K562 (cell line): ENCODE data around the gene ABCC10. TPM values are rescaled to one million over a fixed set of nuclear protein-coding genes. Genes with fewer than 3 reads are reported as not detected.

Experiments
- ATAC-seq: fragments of 200-7000 bp; cut with Tn5 transposase; 3 replicates; pipeline ENCODE4 v1.9.1; 2020; ENCODE audit warnings: moderate library complexity
- BruUV-seq: library from RNA; stranded (reverse); fragments of 400-500 nt; replicated peaks from 2 replicates; lab custom pipeline; 2021; lab: Mats Ljungman, UMichigan
- CTCF ChIA-PET: fragments of 300-600 bp; formaldehyde crosslinking; extraction: SDS; loops from one replicate; lab custom pipeline; 2021; ENCODE audit warnings: low intra/inter-chr PET ratio; lab: Yijun Ruan, JAX
- POLR2A ChIA-PET: fragments of 300-600, 350-650 bp; sonication (Branson Sonifier 250); formaldehyde crosslinking; extraction: SDS; loops from one replicate; lab custom pipeline; 2021; ENCODE audit warnings: antibody characterized with exemption, inconsistent platforms; lab: Yijun Ruan, JAX
- DNase-seq, 4 experiments: peaks; one replicate each; pipeline versions ENCODE4 v3.0.0 to v3.0.0-alpha.2; 2011 to 2018; ENCODE audit warnings: low spot score in 3 of 4, mixed read lengths in 3 of 4; ENCODE audit errors: extremely low read depth in 1 of 4
- FAIRE-seq: peaks from 2 replicates; lab custom pipeline; 2011; peaks lifted over from hg19 to GRCh38; lab: Jason Lieb, UNC
- H2AFZ ChIP-seq: 2 replicates; pipeline ENCODE4 v1.6.0; 2011; ENCODE audit warnings: low read depth, low read length, control low read depth, inconsistent platforms
- H3K27ac ChIP-seq: fragments of 200-600 bp; 3 replicates; pipeline ENCODE4 v1.8.0; 2011; ENCODE audit warnings: low read depth, mild to moderate bottlenecking, control low read depth, inconsistent platforms, low read length, moderate library complexity, mixed read lengths; ENCODE audit errors: extremely low read depth
- H3K27me3 ChIP-seq, 2 experiments: fragments of 300-600 bp in 1 of 2; 2 replicates in 1 of 2; 3 replicates in 1 of 2; pipeline versions ENCODE4 v1.6.0 to v1.8.0; 2011; ENCODE audit warnings: inconsistent platforms in 2 of 2, low read length in 2 of 2, mild to moderate bottlenecking in 1 of 2, mixed read lengths in 1 of 2, moderate library complexity in 1 of 2; ENCODE audit not compliant: control insufficient read depth in 2 of 2, insufficient read depth in 2 of 2
- H3K36me3 ChIP-seq: fragments of 300-600 bp; 3 replicates; pipeline ENCODE4 v1.8.0; 2011; ENCODE audit warnings: mild to moderate bottlenecking, low read length, inconsistent platforms; ENCODE audit not compliant: control insufficient read depth, insufficient read depth
- H3K4me1 ChIP-seq, 2 experiments: fragments of 200-600 bp in 1 of 2; replicated peaks in 1 of 2; 2 replicates in 1 of 2; 3 replicates in 1 of 2; pipeline versions ENCODE4 v1.5.1 to v1.8.0; 2011; ENCODE audit warnings: inconsistent platforms in 2 of 2, low read length in 2 of 2, mild to moderate bottlenecking in 1 of 2, mixed read lengths in 1 of 2, moderate library complexity in 1 of 2; ENCODE audit not compliant: control insufficient read depth in 2 of 2, insufficient read depth in 2 of 2
- H3K4me2 ChIP-seq: 2 replicates; pipeline ENCODE4 v1.6.1; 2011; ENCODE audit warnings: low read length, control low read depth, inconsistent platforms, mixed read lengths; ENCODE audit not compliant: insufficient read depth
- H3K4me3 ChIP-seq: fragments of 200-600 bp; sonication (generic), shearing (Covaris generic); 2 replicates; pipeline ENCODE4 v1.5.1; 2016; ENCODE audit warnings: control low read depth, inconsistent platforms
- H3K79me2 ChIP-seq: fragments of 200-600 bp; 3 replicates; pipeline ENCODE4 v1.8.0; 2011; ENCODE audit warnings: low read length, inconsistent platforms; ENCODE audit not compliant: control insufficient read depth, insufficient read depth
- H3K9ac ChIP-seq, 2 experiments: 2 replicates each; pipeline versions ENCODE4 v1.6.0 to v1.6.1; 2011; ENCODE audit warnings: low read depth in 2 of 2, low read length in 2 of 2, control low read depth in 1 of 2, inconsistent platforms in 1 of 2, mild to moderate bottlenecking in 1 of 2, mixed read lengths in 1 of 2; ENCODE audit not compliant: insufficient read depth in 1 of 2
- H3K9me1 ChIP-seq: one replicate; pipeline ENCODE4 v1.6.0; 2011; ENCODE audit warnings: inconsistent platforms, mild to moderate bottlenecking, low read length, moderate library complexity; ENCODE audit not compliant: control insufficient read depth, insufficient read depth
- H3K9me3 ChIP-seq: replicated peaks from 2 replicates; pipeline ENCODE4 v1.5.1; 2011; ENCODE audit warnings: low read depth, low read length, inconsistent platforms; ENCODE audit not compliant: control insufficient read depth, insufficient read depth
- H4K20me1 ChIP-seq: replicated peaks from 2 replicates; pipeline ENCODE4 v1.6.1; 2011; ENCODE audit warnings: low read length, inconsistent platforms, mixed read lengths; ENCODE audit not compliant: control insufficient read depth, insufficient read depth
- CREBBP ChIP-seq: IDR thresholded peaks from one replicate; pipeline ENCODE4 v1.6.1; 2012; ENCODE audit warnings: low read depth, mild to moderate bottlenecking, control low read depth, inconsistent platforms, low read length
- GABPA ChIP-seq: fragments of 200-800 bp; sonication (Bioruptor generic); conservative IDR thresholded peaks from 2 replicates; pipeline ENCODE4 v1.6.1; 2016; ENCODE audit warnings: low read depth, missing genetic modification characterization, missing compliant biosample characterization
- KLF16 ChIP-seq: IDR thresholded peaks from 2 replicates; pipeline ENCODE4 v1.6.1; 2016; ENCODE audit warnings: antibody characterized with exemption
- MTA1 ChIP-seq: fragments of 450-650 bp; IDR thresholded peaks from 2 replicates; pipeline ENCODE4 v1.6.1; 2017; ENCODE audit warnings: borderline replicate concordance
- NR3C1 ChIP-seq: sonication (generic); formaldehyde crosslinking; IDR thresholded peaks from 2 replicates; pipeline ENCODE4 v1.8.1; 2022; ENCODE audit warnings: missing genetic modification reagents
- RB1 ChIP-seq: fragments of 450-650 bp; IDR thresholded peaks from 2 replicates; pipeline ENCODE4 v1.6.1; 2017; ENCODE audit warnings: low read depth, mild to moderate bottlenecking
- RBM17 ChIP-seq: fragments of 200-400 bp; formaldehyde crosslinking; IDR thresholded peaks from 2 replicates; pipeline ENCODE4 v1.6.1; 2017; ENCODE audit warnings: low read depth, mild to moderate bottlenecking, low read length, borderline replicate concordance
- WGBS: fragments of 100-300 bp; shearing (Covaris generic); methylation state at CpG from one replicate; pipeline ENCODE4 v1.1.6; 2016; ENCODE audit warnings: low coverage, mixed read lengths; ENCODE audit not compliant: insufficient coverage; ENCODE audit errors: missing lambda C conversion rate; 5-methylcytosine and 5-hydroxymethylcytosine counted together
- in situ Hi-C: fragments of 300-500 bp; cut with MboI; formaldehyde crosslinking; loops from 4 replicates; pipeline ENCODE4 v1.15.0; 2018; ENCODE audit warnings: inconsistent platforms, mixed read lengths
- intact Hi-C: fragments of 100-400 bp; cut with micrococcal nuclease; formaldehyde crosslinking; loops from 2 replicates; pipeline ENCODE4 v1.14.2; 2022
- polyA plus RNA-seq, 8 experiments: library from polyadenylated mRNA; depleted of rRNA in 4 of 8; stranded (reverse) in 5 of 8; unstranded in 3 of 8; fragments of >200 nt; fragmentation: Nextera tagmentation in 2 of 8; fragmentation: Illumina TruSeq in 1 of 8; extraction: Ambion mirVana in 2 of 8; extraction: Trizol in 1 of 8; gene quantifications; 2 replicates each; pipeline versions ENCODE4 v1.2.1 to v1.2.3, GENCODE V29; 2011 to 2014; ENCODE audit warnings: inconsistent platforms in 1 of 8, missing spikeins in 1 of 8
- total RNA-seq, 7 experiments: library from RNA; depleted of rRNA in 6 of 7; stranded (reverse); fragments of >200 nt in 6 of 7; fragmentation: Illumina TruSeq in 2 of 7; extraction: Trizol in 2 of 7; gene quantifications; 2 replicates each; pipeline versions ENCODE4 v1.2.1 to v1.2.3, GENCODE V29; 2011 to 2021; ENCODE audit warnings: low replicate concordance in 1 of 7
- TF ChIP-seq, protein P1 (sequence below): fragments of 450-650 bp; formaldehyde crosslinking; IDR thresholded peaks from 2 replicates; pipeline ENCODE4 v1.4.0; 2020; ENCODE audit warnings: mild to moderate bottlenecking, mixed read lengths
- TF ChIP-seq, protein P2 (sequence below), 2 experiments: fragments of 450-650 bp; formaldehyde crosslinking in 1 of 2; IDR thresholded peaks; 2 replicates each; pipeline versions ENCODE4 v1.4.0 to v1.6.1; 2014 to 2020; ENCODE audit warnings: mild to moderate bottlenecking in 2 of 2, borderline replicate concordance in 1 of 2, low read depth in 1 of 2
- TF ChIP-seq, protein P3 (sequence below): IDR thresholded peaks from 2 replicates; pipeline ENCODE4 v1.6.1; 2014; ENCODE audit warnings: antibody characterized with exemption

Gene ABCC10
- total and polyA plus RNA-seq, 9 of the 15 experiments (the other 6 are each of a cell fraction or from before 2014, with no cell fraction given), result 2.4 to 29.1 (median 13.7) TPM

DNA sequence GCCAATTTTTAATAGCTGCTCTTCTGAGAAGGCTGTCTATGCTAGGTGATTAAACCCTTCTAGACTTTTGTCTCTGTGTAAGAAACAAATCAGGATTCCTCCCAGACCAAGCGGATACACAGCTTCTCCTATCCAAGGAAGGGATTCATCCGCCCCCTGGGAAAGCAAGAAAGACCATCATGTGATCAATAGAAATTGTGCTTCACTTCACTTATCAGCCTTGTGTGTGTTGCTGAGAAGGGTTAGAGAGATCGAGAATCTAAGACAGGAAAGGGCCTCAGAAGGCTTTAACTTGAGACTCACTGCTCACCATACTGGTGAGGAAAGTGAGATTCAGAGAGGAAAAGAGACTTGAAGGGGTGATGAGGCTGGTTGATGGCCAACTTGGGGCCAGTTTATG is 1.5 kb downstream of the ABCC10 start:
- no peaks in the 10 kb centered on the region for H3K9me1 ChIP-seq
- ChIA-PET CTCF (no interaction called here), POLR2A (interaction anchor here (0.6 to 1.7 kb wide), 5 partner anchors 7 to 78 kb away, joined by 3 to 5 read pairs (median 4); no protein-coding TSS in a partner anchor)
- in situ Hi-C loops, result no loop called here
- H3K9ac ChIP-seq, result peak overlapping the region; percentile 3 to 78; a peak in 3 of 4 replicates
- H3K36me3 ChIP-seq, result peaks cover 6% of the 10 kb centered on the region; the same call in 1 of the 3 replicates
- WGBS, result 58% methylated on average over 3 of the region's 3 CpGs
- BruUV-seq, result no TSS peak
- ATAC-seq (no peak), FAIRE-seq (peak; percentile 61), DNase-seq (peak in 1 of 4 experiments; percentile 25)
- no peak overlapping the region for H3K27ac ChIP-seq
- H3K4me2 ChIP-seq, result peak overlapping the region; percentile 96
- peak overlapping the region; percentile 69 for H3K4me3 ChIP-seq
- no peaks in the 10 kb centered on the region for H3K27me3 ChIP-seq
- no peaks in the 10 kb centered on the region for H3K9me3 ChIP-seq
- H4K20me1 ChIP-seq, result no peaks in the 10 kb centered on the region
- intact Hi-C loops, result no loop called here
- H3K79me2 ChIP-seq, result peaks cover 14% of the 10 kb centered on the region
- H3K4me1 ChIP-seq, result peaks cover 13 to 22% of the 10 kb centered on the region in 2 experiments
- H2AFZ ChIP-seq, result peak overlapping the region; percentile 100; the same call in 1 of the 2 replicates
- TF ChIP-seq, protein P1, sequence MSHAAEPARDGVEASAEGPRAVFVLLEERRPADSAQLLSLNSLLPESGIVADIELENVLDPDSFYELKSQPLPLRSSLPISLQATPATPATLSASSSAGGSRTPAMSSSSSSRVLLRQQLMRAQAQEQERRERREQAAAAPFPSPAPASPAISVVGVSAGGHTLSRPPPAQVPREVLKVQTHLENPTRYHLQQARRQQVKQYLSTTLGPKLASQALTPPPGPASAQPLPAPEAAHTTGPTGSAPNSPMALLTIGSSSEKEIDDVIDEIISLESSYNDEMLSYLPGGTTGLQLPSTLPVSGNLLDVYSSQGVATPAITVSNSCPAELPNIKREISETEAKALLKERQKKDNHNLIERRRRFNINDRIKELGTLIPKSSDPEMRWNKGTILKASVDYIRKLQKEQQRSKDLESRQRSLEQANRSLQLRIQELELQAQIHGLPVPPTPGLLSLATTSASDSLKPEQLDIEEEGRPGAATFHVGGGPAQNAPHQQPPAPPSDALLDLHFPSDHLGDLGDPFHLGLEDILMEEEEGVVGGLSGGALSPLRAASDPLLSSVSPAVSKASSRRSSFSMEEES (CRISPR knock-in tag), result peak; percentile 72
- TF ChIP-seq RBM17 (no peak), NR3C1 (CRISPR knock-in tag) (no peak), MTA1 (no peak), GABPA (tag) (no peak), CREBBP (no peak), KLF16 (no peak), RB1 (no peak)
- TF ChIP-seq, protein P2, sequence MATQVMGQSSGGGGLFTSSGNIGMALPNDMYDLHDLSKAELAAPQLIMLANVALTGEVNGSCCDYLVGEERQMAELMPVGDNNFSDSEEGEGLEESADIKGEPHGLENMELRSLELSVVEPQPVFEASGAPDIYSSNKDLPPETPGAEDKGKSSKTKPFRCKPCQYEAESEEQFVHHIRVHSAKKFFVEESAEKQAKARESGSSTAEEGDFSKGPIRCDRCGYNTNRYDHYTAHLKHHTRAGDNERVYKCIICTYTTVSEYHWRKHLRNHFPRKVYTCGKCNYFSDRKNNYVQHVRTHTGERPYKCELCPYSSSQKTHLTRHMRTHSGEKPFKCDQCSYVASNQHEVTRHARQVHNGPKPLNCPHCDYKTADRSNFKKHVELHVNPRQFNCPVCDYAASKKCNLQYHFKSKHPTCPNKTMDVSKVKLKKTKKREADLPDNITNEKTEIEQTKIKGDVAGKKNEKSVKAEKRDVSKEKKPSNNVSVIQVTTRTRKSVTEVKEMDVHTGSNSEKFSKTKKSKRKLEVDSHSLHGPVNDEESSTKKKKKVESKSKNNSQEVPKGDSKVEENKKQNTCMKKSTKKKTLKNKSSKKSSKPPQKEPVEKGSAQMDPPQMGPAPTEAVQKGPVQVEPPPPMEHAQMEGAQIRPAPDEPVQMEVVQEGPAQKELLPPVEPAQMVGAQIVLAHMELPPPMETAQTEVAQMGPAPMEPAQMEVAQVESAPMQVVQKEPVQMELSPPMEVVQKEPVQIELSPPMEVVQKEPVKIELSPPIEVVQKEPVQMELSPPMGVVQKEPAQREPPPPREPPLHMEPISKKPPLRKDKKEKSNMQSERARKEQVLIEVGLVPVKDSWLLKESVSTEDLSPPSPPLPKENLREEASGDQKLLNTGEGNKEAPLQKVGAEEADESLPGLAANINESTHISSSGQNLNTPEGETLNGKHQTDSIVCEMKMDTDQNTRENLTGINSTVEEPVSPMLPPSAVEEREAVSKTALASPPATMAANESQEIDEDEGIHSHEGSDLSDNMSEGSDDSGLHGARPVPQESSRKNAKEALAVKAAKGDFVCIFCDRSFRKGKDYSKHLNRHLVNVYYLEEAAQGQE (IDR thresholded peaks at IDR 0.05; ENCODE audit: borderline replicate concordance), result no peak
- TF ChIP-seq, protein P2 (CRISPR knock-in tag; IDR thresholded peaks at IDR 0.05; ENCODE audit: low read depth), result 0 out of 2 replicates have a peak, but pooled peaks have one; percentile 32
- TF ChIP-seq, protein P3, sequence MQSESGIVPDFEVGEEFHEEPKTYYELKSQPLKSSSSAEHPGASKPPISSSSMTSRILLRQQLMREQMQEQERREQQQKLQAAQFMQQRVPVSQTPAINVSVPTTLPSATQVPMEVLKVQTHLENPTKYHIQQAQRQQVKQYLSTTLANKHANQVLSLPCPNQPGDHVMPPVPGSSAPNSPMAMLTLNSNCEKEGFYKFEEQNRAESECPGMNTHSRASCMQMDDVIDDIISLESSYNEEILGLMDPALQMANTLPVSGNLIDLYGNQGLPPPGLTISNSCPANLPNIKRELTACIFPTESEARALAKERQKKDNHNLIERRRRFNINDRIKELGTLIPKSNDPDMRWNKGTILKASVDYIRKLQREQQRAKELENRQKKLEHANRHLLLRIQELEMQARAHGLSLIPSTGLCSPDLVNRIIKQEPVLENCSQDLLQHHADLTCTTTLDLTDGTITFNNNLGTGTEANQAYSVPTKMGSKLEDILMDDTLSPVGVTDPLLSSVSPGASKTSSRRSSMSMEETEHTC, result no peak
